ENCODE data around the gene KITLG.
"Not testable (repeated sequence)": the region's sequence is repeated elsewhere in the genome, so short reads cannot be mapped to it uniquely, and the experiment has no call there.

- TF ChIP-seq, protein P1, sequence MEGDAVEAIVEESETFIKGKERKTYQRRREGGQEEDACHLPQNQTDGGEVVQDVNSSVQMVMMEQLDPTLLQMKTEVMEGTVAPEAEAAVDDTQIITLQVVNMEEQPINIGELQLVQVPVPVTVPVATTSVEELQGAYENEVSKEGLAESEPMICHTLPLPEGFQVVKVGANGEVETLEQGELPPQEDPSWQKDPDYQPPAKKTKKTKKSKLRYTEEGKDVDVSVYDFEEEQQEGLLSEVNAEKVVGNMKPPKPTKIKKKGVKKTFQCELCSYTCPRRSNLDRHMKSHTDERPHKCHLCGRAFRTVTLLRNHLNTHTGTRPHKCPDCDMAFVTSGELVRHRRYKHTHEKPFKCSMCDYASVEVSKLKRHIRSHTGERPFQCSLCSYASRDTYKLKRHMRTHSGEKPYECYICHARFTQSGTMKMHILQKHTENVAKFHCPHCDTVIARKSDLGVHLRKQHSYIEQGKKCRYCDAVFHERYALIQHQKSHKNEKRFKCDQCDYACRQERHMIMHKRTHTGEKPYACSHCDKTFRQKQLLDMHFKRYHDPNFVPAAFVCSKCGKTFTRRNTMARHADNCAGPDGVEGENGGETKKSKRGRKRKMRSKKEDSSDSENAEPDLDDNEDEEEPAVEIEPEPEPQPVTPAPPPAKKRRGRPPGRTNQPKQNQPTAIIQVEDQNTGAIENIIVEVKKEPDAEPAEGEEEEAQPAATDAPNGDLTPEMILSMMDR (IDR thresholded peaks at IDR 0.05) = not testable (repeated sequence)
- not testable (repeated sequence) for TF ChIP-seq EP300 (IDR thresholded peaks at IDR 0.05)
Measured at GRCh38 chr12:88628035-88628434, 47.8 kb upstream of the KITLG start.
